ENCODE data around the gene MLF2.

MLF2 gene, protein sequence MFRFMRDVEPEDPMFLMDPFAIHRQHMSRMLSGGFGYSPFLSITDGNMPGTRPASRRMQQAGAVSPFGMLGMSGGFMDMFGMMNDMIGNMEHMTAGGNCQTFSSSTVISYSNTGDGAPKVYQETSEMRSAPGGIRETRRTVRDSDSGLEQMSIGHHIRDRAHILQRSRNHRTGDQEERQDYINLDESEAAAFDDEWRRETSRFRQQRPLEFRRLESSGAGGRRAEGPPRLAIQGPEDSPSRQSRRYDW
- total RNA-seq = 41.8 to 61.2 (median 47.0) reads per million in 3 donors

DNA sequence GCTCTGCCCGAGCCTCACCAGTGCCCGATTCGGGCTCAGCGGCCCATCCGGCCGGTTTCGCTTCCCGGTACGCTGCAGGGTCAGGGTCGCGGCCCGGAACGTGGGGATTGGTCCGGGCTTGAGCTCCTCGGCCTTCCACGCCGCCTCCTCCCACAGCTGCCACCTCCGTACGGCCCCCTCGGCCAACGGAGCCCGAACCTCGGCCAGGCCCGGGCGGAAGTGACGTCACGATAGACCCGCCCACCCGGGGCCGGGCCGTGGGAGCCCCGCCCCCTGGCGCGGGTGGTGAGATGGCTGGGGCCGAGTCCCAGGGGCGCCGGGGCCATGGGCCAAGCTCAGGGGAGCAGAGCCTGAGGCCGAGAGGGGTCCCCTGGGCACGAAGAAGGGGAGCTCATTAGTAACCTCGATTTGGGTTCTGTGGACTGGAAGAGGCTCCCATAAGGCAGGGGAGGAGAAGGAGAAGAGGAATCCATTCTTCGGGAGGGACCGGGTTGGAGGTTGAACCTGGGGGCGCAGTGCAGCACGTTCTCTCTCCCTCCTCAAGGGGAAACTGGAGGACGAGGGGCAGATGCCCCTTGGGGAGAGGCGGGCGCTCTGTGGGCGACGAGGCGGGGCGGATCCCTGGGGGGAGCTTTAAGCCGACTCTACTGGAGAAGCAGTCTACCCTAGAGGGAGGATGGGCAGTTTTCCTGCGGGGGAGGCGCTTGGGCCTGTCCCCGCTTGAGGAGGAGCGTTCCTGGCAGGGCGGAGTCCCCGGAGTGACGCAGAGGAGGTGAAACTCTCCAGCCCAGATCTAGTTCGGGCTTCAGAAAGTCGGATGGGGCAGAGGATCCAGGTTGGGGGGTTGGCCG lies at the start of gene MLF2:
TSS of gene MLF2 (minus strand) at position 221 of the 851 bp plus-strand sequence. CDS start 807 bp downstream, outside the sequence.
- peak within 1 kb of the TSS; percentile 91 for H3K27ac ChIP-seq (ENCODE audit: insufficient read depth, low read length, poor library complexity, severe bottlenecking)
- H3K9me3 ChIP-seq (ENCODE audit: control insufficient read depth, low read length) = no peaks in the 10 kb centered on the region
- H3K36me3 ChIP-seq (ENCODE audit: control insufficient read depth, insufficient read depth, low read length) = peaks cover 29% of the 10 kb centered on the region
- no peaks in the 10 kb centered on the region for H3K27me3 ChIP-seq (replicated peaks; ENCODE audit: control insufficient read depth, insufficient read depth, low read length, poor library complexity, severe bottlenecking)
- peak; percentile 93 to 95 (median 95) for DNase-seq
- peak within 1 kb of the TSS; percentile 81 for H3K4me3 ChIP-seq (ENCODE audit: insufficient read depth, low read depth, low read length, poor library complexity, severe bottlenecking)
- peaks cover 9% of the 10 kb centered on the region for H3K4me1 ChIP-seq (ENCODE audit: control insufficient read depth, insufficient read depth, low read length, poor library complexity, severe bottlenecking)

- no peak for DNase-seq
- no peak overlapping the region for H3K4me3 ChIP-seq (ENCODE audit: insufficient read depth, low read depth, low read length, poor library complexity, severe bottlenecking)
- no peaks in the 10 kb centered on the region for H3K4me1 ChIP-seq (ENCODE audit: control insufficient read depth, insufficient read depth, low read length, poor library complexity, severe bottlenecking)
- no peaks in the 10 kb centered on the region for H3K27me3 ChIP-seq (replicated peaks; ENCODE audit: control insufficient read depth, insufficient read depth, low read length, poor library complexity, severe bottlenecking)
- H3K27ac ChIP-seq (ENCODE audit: insufficient read depth, low read length, poor library complexity, severe bottlenecking) = no peak overlapping the region
- no peaks in the 10 kb centered on the region for H3K9me3 ChIP-seq (ENCODE audit: control insufficient read depth, low read length)
- H3K36me3 ChIP-seq (ENCODE audit: control insufficient read depth, insufficient read depth, low read length) = peaks cover 66% of the 10 kb centered on the region
Measured at GRCh38 chr12:6799147-6799546, 46.2 kb upstream of the MLF2 start.

DNA sequence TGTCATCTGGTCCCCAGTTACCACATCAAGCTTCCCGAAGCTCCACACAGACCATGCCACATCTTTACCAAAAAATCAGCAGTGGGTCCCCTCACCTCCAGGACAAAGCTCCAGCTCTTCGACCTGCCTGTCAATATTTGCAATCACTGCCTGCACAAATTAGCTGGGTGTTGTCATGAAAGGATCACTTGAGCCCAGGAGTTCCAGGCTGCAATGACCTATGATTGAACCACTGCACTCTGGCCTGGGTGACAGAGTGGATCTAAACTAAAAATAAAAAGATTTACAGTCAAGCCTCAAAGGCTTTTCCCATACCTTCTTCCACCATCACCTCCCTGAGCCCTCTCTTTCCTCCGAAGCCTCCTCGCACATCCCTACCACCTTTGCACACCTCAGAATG lies 43.6 kb upstream of the MLF2 start:
- H3K36me3 ChIP-seq (ENCODE audit: control insufficient read depth, insufficient read depth, low read length) = peaks cover 52% of the 10 kb centered on the region
- no peaks in the 10 kb centered on the region for H3K27me3 ChIP-seq (replicated peaks; ENCODE audit: control insufficient read depth, insufficient read depth, low read length, poor library complexity, severe bottlenecking)
- no peak for DNase-seq
- H3K4me1 ChIP-seq (ENCODE audit: control insufficient read depth, insufficient read depth, low read length, poor library complexity, severe bottlenecking) = peaks cover 14% of the 10 kb centered on the region
- H3K27ac ChIP-seq (ENCODE audit: insufficient read depth, low read length, poor library complexity, severe bottlenecking) = no peak overlapping the region
- H3K4me3 ChIP-seq (ENCODE audit: insufficient read depth, low read depth, low read length, poor library complexity, severe bottlenecking) = no peak overlapping the region
- H3K9me3 ChIP-seq (ENCODE audit: control insufficient read depth, low read length) = no peaks in the 10 kb centered on the region

DNA sequence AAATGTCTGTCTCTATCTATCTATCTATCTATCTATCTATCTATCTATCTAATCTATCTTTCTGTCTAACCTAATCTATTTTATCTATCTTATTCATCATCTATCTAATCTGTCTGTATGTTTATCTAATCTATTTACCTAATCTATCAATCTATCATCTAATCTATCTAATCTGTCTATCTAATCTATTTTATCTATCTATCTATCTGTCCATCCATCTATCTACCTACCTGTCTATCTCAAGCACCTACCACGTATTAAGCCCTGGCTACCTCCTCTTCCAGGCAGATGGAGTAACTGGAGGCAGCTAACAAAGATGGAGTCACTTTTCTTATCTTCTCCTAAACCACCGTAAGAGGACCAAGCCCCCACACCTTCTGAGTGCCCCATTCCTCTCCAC lies 42.1 kb upstream of the MLF2 start:
- Histone ChIP-seq H3K9me3 (ENCODE audit: control insufficient read depth, low read length) (no peaks in the 10 kb centered on the region), H3K4me1 (ENCODE audit: control insufficient read depth, insufficient read depth, low read length, poor library complexity, severe bottlenecking) (peaks cover 14% of the 10 kb centered on the region), H3K27me3 (replicated peaks; ENCODE audit: control insufficient read depth, insufficient read depth, low read length, poor library complexity, severe bottlenecking) (no peaks in the 10 kb centered on the region), H3K36me3 (ENCODE audit: control insufficient read depth, insufficient read depth, low read length) (peaks cover 46% of the 10 kb centered on the region), H3K4me3 (ENCODE audit: insufficient read depth, low read depth, low read length, poor library complexity, severe bottlenecking) (no peak overlapping the region), H3K27ac (ENCODE audit: insufficient read depth, low read length, poor library complexity, severe bottlenecking) (no peak overlapping the region)
- no peak for DNase-seq

- H3K4me1 ChIP-seq (ENCODE audit: control insufficient read depth, insufficient read depth, low read length, poor library complexity, severe bottlenecking) = peaks cover 27% of the 10 kb centered on the region
- H3K4me3 ChIP-seq (ENCODE audit: insufficient read depth, low read depth, low read length, poor library complexity, severe bottlenecking) = peak overlapping the region; percentile 73
Measured at GRCh38 chr12:6792522-6793201, 39.7 kb upstream of the MLF2 start.

DNA sequence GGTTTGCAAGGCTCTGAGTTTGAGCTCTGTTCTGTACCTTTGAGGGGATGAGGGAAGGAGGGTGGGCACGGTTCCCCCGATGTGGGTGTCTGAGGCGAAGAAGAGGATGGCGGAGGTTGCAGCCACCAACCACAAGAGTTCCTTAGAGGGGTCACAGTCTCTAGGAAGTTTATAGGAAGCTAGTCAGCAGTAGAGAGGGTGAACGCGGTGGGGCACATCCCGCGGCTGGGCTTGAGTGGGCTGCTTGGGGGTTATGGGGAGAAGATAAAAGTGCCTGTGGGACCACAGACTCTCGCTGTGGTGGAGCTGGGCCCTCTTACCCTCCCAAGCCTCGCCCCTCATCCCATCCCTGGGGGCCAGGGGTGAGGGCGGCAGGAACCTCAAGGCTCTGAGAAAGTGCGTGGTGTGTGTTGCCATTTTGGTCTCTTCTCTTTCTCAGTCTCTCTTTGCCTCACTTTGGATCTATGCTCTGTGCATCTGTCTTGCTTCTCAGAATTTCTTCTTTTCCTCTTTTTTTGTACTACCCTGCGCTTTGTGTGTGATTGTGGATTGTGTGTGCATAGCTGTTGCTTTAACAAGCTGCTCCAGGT lies 39.1 kb upstream of the MLF2 start:
- Histone ChIP-seq H3K27me3 (replicated peaks; ENCODE audit: control insufficient read depth, insufficient read depth, low read length, poor library complexity, severe bottlenecking) (no peaks in the 10 kb centered on the region), H3K4me3 (ENCODE audit: insufficient read depth, low read depth, low read length, poor library complexity, severe bottlenecking) (peak overlapping the region; percentile 73), H3K36me3 (ENCODE audit: control insufficient read depth, insufficient read depth, low read length) (peaks cover 22% of the 10 kb centered on the region), H3K27ac (ENCODE audit: insufficient read depth, low read length, poor library complexity, severe bottlenecking) (peak overlapping the region; percentile 80), H3K4me1 (ENCODE audit: control insufficient read depth, insufficient read depth, low read length, poor library complexity, severe bottlenecking) (peaks cover 33% of the 10 kb centered on the region), H3K9me3 (ENCODE audit: control insufficient read depth, low read length) (no peaks in the 10 kb centered on the region)
- DNase-seq = peak in 1 of 3 donors; percentile 21

More at GRCh38 chr12:6792522-6793201, 39.7 kb upstream of the MLF2 start:
- H3K36me3 ChIP-seq (ENCODE audit: control insufficient read depth, insufficient read depth, low read length) = peaks cover 28% of the 10 kb centered on the region
- no peaks in the 10 kb centered on the region for H3K27me3 ChIP-seq (replicated peaks; ENCODE audit: control insufficient read depth, insufficient read depth, low read length, poor library complexity, severe bottlenecking)
- H3K9me3 ChIP-seq (ENCODE audit: control insufficient read depth, low read length) = no peaks in the 10 kb centered on the region
- DNase-seq = peak in 1 of 3 donors; percentile 39
- peak overlapping the region; percentile 80 for H3K27ac ChIP-seq (ENCODE audit: insufficient read depth, low read length, poor library complexity, severe bottlenecking)

DNA sequence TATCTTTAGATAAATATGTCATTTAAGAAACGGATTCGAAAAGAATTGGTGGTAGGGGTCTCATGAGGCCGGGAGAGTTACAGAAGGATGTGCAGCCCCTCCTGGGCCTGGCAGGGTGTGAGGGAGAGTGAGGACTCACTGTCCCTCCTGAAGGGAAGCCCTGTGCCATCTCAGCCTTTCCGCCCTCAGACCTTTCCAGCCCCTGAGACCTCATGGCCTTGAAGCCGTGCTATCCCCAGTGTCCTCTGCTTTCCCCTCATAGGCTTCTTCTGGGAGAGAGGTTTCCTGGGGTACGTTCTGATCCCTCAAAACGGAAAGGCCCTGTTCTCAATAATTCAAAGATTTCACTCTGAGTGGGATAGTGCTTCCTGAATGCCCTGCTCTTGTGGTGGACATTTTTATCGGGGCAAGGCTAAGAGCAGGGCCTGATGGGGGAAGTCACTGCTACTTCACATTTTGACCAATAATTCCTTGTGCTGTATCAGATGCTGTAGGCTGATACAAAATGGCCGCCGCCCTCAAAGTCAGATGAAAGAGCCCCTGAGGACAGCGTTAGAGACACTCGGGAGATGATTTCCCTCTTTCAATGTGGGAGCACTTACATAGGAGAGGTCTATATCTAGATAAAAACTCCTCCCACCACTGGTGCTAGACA lies 37.7 kb upstream of the MLF2 start:
- Histone ChIP-seq H3K36me3 (ENCODE audit: control insufficient read depth, insufficient read depth, low read length) (peaks cover 9% of the 10 kb centered on the region), H3K4me1 (ENCODE audit: control insufficient read depth, insufficient read depth, low read length, poor library complexity, severe bottlenecking) (peaks cover 47% of the 10 kb centered on the region), H3K27ac (ENCODE audit: insufficient read depth, low read length, poor library complexity, severe bottlenecking) (peak overlapping the region; percentile 80), H3K9me3 (ENCODE audit: control insufficient read depth, low read length) (no peaks in the 10 kb centered on the region), H3K4me3 (ENCODE audit: insufficient read depth, low read depth, low read length, poor library complexity, severe bottlenecking) (peak overlapping the region; percentile 73), H3K27me3 (replicated peaks; ENCODE audit: control insufficient read depth, insufficient read depth, low read length, poor library complexity, severe bottlenecking) (no peaks in the 10 kb centered on the region)
- DNase-seq = peak in 2 of 3 donors; percentile 29 to 42

DNA sequence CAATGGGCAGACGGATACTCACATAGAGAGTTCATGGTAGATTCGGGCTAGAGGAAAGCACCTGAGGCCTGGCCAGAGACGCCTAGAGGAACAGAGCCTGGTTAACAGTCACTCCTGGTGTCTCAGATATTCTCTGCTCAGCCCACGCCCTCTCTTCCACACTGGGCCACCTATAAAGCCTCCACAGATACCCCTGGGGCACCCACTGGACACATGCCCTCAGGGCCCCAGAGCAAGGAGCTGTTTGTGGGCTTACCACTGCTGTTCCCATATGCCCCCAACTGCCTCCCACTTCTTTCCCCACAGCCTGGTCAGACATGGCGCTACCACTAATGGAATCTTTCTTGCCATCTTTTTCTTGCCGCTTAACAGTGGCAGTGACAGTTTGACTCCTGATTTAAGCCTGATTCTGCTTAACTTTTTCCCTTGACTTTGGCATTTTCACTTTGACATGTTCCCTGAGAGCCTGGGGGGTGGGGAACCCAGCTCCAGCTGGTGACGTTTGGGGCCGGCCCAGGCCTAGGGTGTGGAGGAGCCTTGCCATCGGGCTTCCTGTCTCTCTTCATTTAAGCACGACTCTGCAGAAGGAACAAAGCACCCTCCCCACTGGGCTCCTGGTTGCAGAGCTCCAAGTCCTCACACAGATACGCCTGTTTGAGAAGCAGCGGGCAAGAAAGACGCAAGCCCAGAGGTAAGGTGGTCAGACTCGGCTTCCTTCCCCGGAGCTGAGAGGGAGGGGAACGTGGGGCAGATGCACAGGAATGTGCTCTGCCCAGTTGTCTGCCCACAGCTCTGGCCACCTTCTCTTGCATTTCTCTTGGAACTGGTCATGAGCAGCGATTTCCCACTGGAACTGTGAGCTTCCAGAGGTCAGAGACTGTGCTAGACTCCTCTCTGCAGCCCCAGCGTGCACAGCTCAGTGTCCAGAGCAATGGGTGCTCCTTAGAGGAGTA lies 36.3 kb upstream of the MLF2 start, which contains the start of gene CD4:
TSS of gene CD4 (plus strand) at position 557 of the 953 bp plus-strand sequence. CDS start 10,611 bp downstream, outside the sequence.
- Histone ChIP-seq H3K9me3 (ENCODE audit: control insufficient read depth, low read length) (no peaks in the 10 kb centered on the region), H3K27ac (ENCODE audit: insufficient read depth, low read length, poor library complexity, severe bottlenecking) (peak within 1 kb of the TSS; percentile 80), H3K36me3 (ENCODE audit: control insufficient read depth, insufficient read depth, low read length) (no peaks in the 10 kb centered on the region), H3K4me3 (ENCODE audit: insufficient read depth, low read depth, low read length, poor library complexity, severe bottlenecking) (peak within 1 kb of the TSS; percentile 73), H3K27me3 (replicated peaks; ENCODE audit: control insufficient read depth, insufficient read depth, low read length, poor library complexity, severe bottlenecking) (no peaks in the 10 kb centered on the region), H3K4me1 (ENCODE audit: control insufficient read depth, insufficient read depth, low read length, poor library complexity, severe bottlenecking) (peaks cover 54% of the 10 kb centered on the region)
- peak; percentile 29 to 56 (median 52) for DNase-seq
